SHP77 (cell line): ENCODE data around the gene PRPF38A.
"Not testable (repeated sequence)": the region's sequence is repeated elsewhere in the genome, so short reads cannot be mapped to it uniquely, and the experiment has no call there.

Experiments
- DNase-seq, 2 experiments: peaks; one replicate each; lab custom pipeline; 2025; lab: John Stamatoyannopoulos, UW

PRPF38A gene, protein sequence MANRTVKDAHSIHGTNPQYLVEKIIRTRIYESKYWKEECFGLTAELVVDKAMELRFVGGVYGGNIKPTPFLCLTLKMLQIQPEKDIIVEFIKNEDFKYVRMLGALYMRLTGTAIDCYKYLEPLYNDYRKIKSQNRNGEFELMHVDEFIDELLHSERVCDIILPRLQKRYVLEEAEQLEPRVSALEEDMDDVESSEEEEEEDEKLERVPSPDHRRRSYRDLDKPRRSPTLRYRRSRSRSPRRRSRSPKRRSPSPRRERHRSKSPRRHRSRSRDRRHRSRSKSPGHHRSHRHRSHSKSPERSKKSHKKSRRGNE

GRCh38 chr1:52404116-52404974 lies at the start of gene PRPF38A, which contains the start of gene ORC1:
TSS of gene PRPF38A (plus strand) at chr1:52404602. CDS start at chr1:52404750, 148 bp downstream.
TSS of gene ORC1 (minus strand) at chr1:52404423. CDS start at chr1:52402223, 2,200 bp downstream.
- peak; percentile 96 to 98 for DNase-seq

- no peak for DNase-seq
Measured at GRCh38 chr1:52355436-52355835, 49.0 kb upstream of the PRPF38A start.

DNA sequence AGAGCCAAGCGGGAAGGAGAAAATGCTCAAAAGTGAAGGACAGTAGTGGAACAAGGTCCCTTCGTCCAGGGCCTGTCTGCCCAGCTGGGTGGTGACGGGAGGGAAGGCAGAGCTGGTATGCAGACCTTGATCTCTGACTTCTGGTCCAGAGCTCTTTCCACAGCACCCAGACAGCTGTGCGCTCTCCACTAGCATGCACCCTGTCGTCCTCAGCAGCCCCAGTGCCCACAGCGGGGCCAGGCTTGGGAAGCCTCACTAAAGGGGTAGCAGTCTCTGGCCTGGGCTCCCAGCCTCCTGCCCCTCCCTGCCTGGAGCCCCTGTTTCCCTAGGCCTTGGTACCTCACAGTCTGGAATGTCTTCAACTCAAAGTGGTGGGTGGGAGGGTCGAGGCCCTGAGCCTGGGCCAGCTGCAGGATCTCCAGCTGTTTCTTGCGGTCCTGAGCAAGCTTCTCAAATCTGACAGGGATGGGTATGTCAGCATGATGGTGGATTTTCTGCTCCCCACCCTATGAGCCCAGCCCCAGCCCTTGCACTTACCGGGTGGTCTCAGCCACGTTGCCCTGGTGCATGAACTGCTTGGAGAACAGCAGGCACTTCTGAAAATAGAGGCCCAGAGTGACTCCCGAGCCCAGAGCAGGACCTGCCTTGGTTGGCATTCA lies 48.4 kb upstream of the PRPF38A start:
- no peak for DNase-seq

DNA sequence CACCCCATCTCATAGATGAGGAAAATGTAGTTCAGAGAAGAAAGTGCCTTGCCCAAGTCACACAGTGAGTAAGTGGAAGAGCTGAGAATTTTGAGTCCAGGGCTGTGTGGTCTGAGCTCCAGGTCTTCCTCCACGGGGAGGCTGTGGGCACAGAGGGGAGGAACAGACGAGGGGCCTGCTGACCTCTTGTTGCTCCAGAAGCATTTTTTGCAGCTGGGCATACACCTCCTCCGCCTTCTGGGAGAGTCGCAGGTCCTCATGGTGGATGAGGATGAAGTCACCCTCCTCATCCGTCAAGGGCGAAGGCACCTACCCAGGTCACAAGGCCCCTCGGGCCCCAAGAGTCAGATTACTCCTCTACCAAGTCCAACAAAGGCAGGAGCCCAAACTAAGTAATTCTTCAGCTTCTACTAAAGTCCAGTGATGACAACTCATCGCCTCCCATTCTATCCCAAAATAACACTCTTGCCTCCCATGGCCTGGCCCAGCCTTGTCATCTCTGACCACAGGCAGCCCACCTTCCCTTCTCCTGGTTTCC lies 47.5 kb upstream of the PRPF38A start:
- no peak for DNase-seq

DNA sequence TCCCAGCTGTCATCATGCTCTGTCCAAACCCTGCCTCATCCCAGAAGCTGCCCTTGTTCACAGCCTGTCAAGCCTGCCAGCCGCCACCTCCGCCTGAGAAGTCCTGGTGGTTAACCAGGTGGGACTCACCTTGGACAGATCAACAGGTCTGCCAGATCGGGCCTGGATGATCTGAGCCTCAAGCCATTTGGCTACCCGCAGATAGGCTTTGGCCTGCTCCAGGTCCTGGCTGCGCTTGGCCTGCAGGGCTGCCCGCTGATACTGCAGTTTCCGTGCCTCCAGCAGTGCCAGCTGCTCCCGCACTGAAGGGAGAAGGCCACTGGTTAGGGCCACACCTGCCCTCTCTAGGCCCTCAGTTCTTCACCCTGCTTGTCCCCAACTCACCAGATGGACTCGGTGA lies 47.0 kb upstream of the PRPF38A start:
- no peak for DNase-seq

DNA sequence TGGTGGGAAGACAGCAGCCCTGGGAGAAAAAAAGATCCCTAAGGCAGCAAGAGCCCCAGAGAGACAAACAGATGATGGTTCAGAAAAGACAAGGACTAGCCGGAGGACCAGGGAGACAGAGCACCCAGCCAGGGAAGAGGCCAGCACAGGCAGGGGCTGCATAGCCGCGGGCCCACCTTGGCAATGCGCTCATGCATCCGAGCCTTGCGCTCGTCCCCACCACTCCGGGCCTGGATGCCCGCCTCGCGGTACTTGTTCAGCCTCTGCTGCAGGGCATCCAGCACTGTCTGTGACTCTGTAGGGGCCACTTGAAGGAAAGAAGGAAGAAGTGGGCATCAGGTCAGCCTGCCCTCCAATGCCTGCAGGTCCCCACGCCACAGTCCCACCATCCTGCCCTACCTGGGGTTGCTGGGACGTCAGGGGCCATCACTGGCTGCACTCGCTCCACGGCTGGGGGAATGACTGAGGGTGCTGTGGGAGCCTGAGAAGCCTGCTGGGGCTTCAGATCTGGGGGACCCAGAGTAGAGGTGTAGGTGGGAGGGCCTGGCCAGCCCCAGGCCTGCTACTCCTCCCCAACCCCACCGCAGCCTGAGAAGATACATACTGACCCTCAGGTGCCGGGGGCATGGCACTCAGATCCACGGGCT lies 45.4 kb upstream of the PRPF38A start:
- no peak for DNase-seq

DNA sequence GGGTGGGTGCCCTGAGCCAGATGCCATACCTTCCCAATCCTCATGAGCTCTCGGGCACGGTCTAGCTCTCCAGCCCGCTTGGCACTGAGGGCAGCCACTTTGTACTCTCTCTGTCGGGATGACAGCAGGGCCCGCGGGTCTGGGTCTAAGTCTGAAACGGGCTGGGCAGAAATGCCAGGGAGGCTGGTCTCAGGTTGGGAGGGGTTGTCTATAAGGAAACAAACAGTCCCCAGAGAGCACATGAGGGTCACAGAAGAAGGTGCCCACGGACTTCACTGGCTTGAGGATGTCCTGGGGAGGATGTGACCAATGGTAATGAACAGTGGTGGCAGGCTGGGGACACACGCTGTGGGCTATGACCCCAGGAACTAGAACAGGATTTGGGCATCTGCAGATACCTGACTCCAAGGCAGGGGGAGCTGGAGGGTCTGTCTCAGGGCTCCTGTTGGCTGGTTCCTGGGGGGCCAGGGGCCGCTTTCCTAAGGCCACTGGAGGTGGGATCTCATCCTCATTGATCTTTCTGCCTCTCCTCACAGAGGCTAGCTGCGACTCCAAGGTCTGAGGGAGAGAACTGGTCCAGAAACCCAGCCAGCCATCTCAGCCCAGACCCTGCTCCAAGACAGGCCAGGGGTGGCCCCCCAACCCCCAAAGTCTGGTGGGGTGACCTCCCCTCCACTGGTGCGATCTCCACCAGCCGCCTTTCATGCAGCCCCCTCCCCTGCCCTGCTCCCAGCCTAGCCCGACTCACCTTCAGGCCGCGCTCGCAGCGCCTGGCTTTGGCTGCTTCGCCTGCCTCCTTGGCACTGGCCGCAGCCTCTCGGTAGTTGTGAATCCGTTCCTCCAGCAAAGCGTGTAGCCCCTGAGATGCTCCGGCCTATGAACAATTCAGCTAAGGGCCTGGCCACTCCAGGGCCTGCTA lies 44.5 kb upstream of the PRPF38A start:
- DNase-seq = no peak

GRCh38 chr1:52360595-52360968 lies 43.8 kb upstream of the PRPF38A start:
- DNase-seq = no peak

GRCh38 chr1:52364235-52364839 lies 40.1 kb upstream of the PRPF38A start:
- DNase-seq = no peak

DNA sequence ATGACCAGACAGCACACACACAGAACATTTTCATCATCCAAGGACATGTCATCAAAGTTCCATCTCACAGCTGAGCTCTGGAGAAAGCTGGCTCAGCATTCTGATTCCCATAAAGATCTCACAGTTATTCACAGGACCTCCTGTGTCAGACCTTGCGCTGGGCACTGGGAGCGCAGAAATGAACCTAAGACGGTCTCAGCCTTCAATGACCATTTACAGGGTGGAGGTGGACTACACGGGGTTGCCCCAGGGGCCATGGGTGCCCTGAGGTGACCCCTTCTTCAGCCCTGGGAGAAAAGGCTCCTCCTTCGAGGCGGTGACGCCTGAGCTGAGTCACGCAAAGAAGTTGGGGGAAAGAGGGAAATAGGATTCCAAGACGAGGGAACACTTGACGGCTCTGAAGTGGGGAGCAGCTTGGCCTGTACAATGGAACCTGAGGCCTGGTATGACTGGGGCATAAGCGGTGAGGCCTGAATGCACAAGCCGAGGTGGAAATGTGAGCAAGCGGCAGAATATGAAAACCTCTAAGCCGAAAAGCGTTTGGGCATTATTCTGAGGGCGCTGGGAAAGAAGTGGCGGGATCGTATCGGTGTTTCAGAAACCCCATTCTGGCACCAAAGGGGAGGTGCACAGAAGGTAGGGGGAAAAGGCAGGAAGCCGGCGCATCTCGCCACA lies 39.2 kb upstream of the PRPF38A start:
- peak in 1 of 2 experiments; percentile 10 for DNase-seq

DNA sequence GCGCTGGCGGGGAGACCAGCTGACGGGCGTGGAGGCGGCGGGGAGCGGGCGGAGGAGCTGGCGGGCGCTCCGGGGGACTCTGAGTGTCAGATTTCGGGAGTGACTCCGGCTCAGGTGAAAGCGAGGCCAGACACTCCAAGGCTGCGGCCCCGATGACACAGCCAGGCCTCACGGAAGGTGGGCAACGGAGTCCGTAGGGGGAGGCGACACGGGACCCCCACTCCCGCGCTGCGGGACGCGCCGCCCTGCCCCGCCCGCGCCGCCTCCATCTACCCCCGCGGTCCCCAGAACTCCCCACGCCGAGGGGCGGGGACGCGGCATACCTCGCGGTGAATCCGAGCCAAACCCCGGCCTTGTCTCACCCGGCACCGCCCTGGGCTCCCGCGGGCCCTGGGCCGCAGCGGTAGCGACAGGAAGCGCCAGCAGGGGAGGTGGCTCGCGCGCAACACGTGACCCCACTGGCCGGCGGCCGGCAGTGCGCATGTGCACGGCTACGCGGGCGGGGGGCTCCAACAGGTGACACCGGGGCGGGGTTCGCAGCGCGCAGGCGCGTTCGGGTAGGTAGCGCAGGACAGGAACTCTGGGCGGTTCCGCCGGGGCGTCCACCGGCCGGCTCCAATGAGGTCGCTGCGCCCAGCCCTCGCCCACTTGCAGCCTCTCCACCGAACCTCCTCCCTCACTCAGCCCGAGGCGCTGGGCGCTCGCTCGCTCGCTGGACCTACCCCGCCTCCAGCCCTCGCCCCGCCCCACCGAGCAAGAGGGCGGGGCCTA lies 38.5 kb upstream of the PRPF38A start, which contains the start of gene CC2D1B:
CC2D1B (minus strand) TSS at position 460 of the 771 bp plus-strand sequence. CDS start 1,585 bp downstream, outside the sequence.
- DNase-seq = peak; percentile 92 to 98

- no peak for DNase-seq
Measured at GRCh38 chr1:52366517-52366827, 37.9 kb upstream of the PRPF38A start.

GRCh38 chr1:52367272-52367671 lies 37.1 kb upstream of the PRPF38A start:
- no peak for DNase-seq

DNA sequence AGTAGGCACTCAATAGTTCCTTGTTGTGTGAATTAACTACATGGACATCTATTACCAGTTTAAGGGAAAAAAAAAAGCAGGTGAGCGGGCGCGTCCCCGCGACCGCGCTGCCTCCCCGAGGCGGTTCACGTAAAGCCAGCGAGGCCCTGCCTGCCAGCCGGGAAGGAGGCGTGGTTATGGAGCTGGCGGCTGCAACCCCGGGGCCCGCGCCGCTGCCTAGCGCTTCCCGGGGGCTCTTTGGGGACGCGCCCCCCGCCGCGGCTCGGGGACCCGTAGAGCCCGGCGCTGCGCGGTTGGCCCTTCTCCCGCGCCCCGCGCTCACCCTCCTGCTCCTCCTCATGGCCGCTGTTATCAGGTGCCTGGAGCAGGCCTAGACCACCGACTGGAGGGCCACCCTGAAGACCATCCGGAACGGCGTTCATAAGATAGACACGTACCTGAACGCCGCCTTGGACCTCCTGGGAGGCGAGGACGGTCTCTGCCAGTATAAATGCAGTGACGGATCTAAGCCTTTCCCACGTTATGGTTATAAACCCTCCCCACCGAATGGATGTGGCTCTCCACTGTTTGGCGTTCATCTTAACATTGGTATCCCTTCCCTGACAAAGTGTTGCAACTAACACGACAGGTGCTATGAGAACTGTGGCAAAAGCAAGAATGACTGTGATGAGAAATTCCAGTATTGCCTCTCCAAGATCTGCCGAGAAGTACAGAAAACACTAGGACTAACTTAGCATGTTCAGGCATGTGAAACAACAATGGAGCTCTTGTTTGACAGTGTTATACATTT lies 35.8 kb upstream of the PRPF38A start:
- DNase-seq = peak; percentile 54 to 71

DNA sequence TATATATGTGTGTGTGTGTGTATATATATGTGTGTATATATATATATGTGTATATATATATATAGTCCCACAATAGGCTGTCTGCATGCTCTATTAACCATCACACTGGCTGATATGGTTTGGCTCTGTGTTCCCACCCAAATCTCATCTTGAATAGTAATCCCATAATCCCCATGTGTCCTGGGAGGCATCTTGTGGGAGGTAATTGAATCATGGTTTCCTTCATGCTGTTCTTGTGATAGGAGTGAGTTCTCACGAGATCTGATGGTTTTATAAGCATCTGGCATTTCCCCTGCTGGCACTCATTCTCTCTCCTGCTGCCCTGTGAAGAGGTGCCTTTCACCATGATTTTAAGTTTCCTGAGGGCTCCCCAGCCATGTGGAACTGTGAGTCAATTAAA lies 34.6 kb upstream of the PRPF38A start:
- DNase-seq = not testable (repeated sequence)

DNA sequence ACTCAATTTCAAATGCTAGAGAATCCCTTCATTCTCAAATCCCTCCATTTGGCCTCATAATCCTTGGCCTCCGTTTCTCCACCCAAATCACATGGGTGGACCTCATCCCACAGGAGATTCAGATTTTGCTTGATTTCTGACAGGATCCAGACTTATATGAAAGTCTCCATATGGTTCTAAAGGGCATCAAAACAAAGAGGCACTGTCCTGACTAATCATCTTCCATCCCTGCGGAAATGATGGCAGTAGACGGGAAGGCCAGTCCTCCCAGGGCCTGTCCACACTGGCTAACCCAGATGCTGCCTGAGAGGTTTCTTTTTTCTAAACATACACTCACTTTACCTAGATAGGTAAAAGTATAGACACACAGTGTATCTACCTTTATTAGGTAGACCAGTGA lies 19.0 kb upstream of the PRPF38A start:
- no peak for DNase-seq

- no peak for DNase-seq
Measured at GRCh38 chr1:52386458-52386857, 17.9 kb upstream of the PRPF38A start.

GRCh38 chr1:52393174-52393573 lies 11.2 kb upstream of the PRPF38A start:
- no peak for DNase-seq
